Activated B cell treated with CpG ODN at 0.5 μM for 24 hours (primary cell): Measurements from ENCODE around the gene OLA1. TPM values are rescaled to one million over a fixed set of nuclear protein-coding genes. Genes with fewer than 3 reads are reported as not detected.

Experiments used
- ATAC-seq: fragments of 200-7000 bp; cut with Tn5 transposase; one replicate; pipeline ENCODE4 v1.10.0; 2021; ENCODE audit warnings: low read depth, mild to moderate bottlenecking, moderate library complexity
- CTCF ChIA-PET: fragments of 350-600 bp; sonication (Branson Sonifier 250); formaldehyde crosslinking; loops from one replicate; lab custom pipeline; 2021; ENCODE audit warnings: antibody characterized with exemption; lab: Charles Lee
- POLR2A ChIA-PET: fragments of 350-600 bp; sonication (Branson Sonifier 250); formaldehyde crosslinking; loops from one replicate; lab custom pipeline; 2021; ENCODE audit warnings: antibody characterized with exemption; lab: Charles Lee
- DNase-seq: peaks from one replicate; pipeline ENCODE4 v3.0.0; 2022
- H3K27ac Mint-ChIP-seq: one replicate; pipeline ENCODE4 v1.8.0; 2020; ENCODE audit warnings: mixed read lengths
- H3K27me3 Mint-ChIP-seq: one replicate; pipeline ENCODE4 v1.8.0; 2021; ENCODE audit warnings: mixed read lengths
- H3K36me3 Mint-ChIP-seq: one replicate; pipeline ENCODE4 v1.8.0; 2021; ENCODE audit warnings: low read depth, mixed read lengths
- H3K4me1 Mint-ChIP-seq: one replicate; pipeline ENCODE4 v1.8.0; 2021; ENCODE audit warnings: mixed read lengths
- H3K4me3 Mint-ChIP-seq: one replicate; pipeline ENCODE4 v1.8.0; 2020; ENCODE audit warnings: mild to moderate bottlenecking, mixed read lengths
- H3K9me3 Mint-ChIP-seq: one replicate; pipeline ENCODE4 v1.8.0; 2020; ENCODE audit warnings: mixed read lengths
- intact Hi-C: fragments of 100-400 bp; cut with micrococcal nuclease; formaldehyde crosslinking; loops from one replicate; pipeline ENCODE4 v1.15.1; 2024
- total RNA-seq: library from RNA; stranded (reverse); gene quantifications from 2 replicates; pipeline ENCODE4 v1.2.3, GENCODE V29; 2022
- TF ChIP-seq, protein P1 (sequence below): fragments of 200-600 bp; IDR thresholded peaks from one replicate; pipeline ENCODE4 v1.8.0; 2022; ENCODE audit warnings: antibody characterized with exemption, mild to moderate bottlenecking

OLA1 gene
- total RNA-seq, result 74.4 and 86.6 TPM in 2 replicates

DNA sequence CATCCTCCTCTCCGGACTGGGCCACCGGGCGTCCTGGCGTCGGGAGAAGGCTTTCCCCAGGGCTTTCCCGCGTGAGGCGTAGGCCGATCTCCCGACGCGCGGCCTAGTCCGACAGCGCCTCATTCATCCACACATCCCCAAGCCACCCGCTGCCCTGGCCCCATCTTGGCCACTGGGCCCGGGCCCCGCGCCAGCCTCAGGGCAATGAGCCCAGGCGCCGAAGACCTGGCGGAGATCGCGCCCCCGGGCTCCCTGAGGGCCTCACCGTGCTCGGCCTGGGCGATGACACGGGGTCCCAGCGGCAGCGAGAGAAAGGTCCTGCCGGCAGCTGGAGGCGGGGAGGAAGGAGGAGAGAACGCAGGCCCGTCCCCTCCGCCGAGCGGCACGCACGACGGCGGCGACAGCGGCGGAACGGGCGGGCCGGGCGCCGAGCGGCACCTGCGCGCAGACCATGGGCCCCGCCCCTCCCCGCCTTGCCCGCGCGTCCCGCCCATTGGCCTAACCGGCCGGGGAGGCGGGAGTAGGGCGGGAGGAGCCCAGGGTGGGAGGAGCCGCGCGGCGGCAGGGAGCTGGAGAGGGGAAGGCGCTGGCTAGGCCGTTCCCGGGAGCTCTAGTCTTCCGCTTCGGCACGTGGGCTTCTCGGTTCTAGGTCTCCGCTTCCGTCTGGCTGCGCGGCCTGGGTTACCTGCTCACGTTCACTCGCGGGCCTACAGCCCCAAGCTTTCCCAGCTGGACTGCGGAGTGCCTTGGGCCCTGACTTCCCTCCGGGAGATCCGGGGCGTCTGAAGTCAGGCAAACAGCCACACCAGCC is at the start of gene OLA1:
Gene OLA1, minus strand, starts transcription at position 346 of the 811 bp plus-strand sequence. CDS start 1,717 bp downstream, outside the sequence.
- intact Hi-C loops, result loop anchor here (1.0 to 5.0 kb wide), 11 partner anchors 79 to 1691 kb away; partner anchors contain the start of genes ATF2, ATP5MC3, GPR155 and MAP3K20

DNA sequence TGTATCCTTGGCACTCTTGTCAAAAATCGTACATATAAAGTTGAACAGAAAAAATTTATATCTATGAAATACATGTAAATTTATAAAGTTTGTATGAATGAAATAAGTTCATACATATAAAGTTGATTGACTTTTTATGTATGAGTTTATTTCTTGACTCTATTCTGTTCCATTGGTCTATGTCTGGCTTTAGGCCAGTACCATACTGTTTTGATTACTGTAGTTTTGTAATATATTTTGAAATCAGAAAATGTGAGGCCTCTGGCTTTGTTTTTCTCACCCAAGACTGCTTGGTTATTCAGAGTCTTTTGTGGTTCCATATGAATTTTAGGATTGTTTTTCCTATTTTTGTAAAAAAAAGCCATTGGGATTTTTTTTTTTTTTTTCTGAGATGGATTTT is 44.6 kb upstream of the OLA1 start:
- POLR2A ChIA-PET, result no interaction called here
- Mint-ChIP-seq H3K36me3 (no peaks in the 10 kb centered on the region), H3K4me1 (no peaks in the 10 kb centered on the region)

More for the DNA sequence above, at the start of gene OLA1:
- CTCF ChIA-PET, result interaction anchor here (0.8 to 1.5 kb wide), 2 partner anchors 93 to 252 kb away, joined by 3 to 4 read pairs; no protein-coding TSS in a partner anchor
- Mint-ChIP-seq H3K4me1 (peaks cover 27% of the 10 kb centered on the region), H3K27me3 (no peaks in the 10 kb centered on the region), H3K27ac (peak within 1 kb of the TSS; percentile 86), H3K36me3 (peaks cover 19% of the 10 kb centered on the region), H3K9me3 (no peaks in the 10 kb centered on the region), H3K4me3 (peak within 1 kb of the TSS; percentile 88)
- POLR2A ChIA-PET, result interaction anchor here (0.8 to 1.7 kb wide), 6 partner anchors 12 to 286 kb away, joined by 3 to 18 read pairs (median 3); partner anchors contain the start of genes SCRN3 and SP3
- TF ChIP-seq, protein P1, sequence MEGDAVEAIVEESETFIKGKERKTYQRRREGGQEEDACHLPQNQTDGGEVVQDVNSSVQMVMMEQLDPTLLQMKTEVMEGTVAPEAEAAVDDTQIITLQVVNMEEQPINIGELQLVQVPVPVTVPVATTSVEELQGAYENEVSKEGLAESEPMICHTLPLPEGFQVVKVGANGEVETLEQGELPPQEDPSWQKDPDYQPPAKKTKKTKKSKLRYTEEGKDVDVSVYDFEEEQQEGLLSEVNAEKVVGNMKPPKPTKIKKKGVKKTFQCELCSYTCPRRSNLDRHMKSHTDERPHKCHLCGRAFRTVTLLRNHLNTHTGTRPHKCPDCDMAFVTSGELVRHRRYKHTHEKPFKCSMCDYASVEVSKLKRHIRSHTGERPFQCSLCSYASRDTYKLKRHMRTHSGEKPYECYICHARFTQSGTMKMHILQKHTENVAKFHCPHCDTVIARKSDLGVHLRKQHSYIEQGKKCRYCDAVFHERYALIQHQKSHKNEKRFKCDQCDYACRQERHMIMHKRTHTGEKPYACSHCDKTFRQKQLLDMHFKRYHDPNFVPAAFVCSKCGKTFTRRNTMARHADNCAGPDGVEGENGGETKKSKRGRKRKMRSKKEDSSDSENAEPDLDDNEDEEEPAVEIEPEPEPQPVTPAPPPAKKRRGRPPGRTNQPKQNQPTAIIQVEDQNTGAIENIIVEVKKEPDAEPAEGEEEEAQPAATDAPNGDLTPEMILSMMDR, result no peak
- DNase-seq, result peak; percentile 99
- ATAC-seq, result peak; percentile 97

DNA sequence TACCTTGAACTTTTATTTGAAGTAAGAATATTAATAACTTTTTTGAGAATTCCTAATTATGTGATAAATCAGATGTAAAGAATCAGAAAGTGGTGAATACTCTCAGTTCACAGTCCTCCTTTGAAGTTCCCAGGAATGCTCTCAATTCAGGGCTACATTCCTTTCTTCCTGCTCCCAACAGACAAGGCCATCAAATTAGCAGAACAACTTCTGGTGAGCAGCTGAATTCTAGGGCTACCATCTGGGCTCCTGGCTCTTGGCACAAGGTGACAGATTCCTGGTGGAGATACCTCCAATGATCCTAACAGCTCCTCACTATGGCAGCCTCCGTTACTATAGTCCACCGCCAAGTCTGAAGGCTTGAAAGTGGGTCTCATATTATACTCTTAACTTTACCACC is 37.8 kb upstream of the OLA1 start:
- TF ChIP-seq, protein P1, result no peak
- intact Hi-C loops, result no loop called here
- POLR2A ChIA-PET, result no interaction called here
- Mint-ChIP-seq H3K4me3 (no peak overlapping the region), H3K36me3 (no peaks in the 10 kb centered on the region), H3K9me3 (no peaks in the 10 kb centered on the region), H3K27ac (no peak overlapping the region), H3K27me3 (peaks cover 30% of the 10 kb centered on the region), H3K4me1 (no peaks in the 10 kb centered on the region)
- no peak for ATAC-seq
- CTCF ChIA-PET, result no interaction called here
- no peak for DNase-seq

More for the DNA sequence above, 44.6 kb upstream of the OLA1 start:
- intact Hi-C loops, result no loop called here
- Mint-ChIP-seq H3K27ac (no peak overlapping the region), H3K4me3 (no peak overlapping the region), H3K27me3 (peaks cover 8% of the 10 kb centered on the region), H3K9me3 (no peaks in the 10 kb centered on the region)
- TF ChIP-seq, protein P1, result no peak
- ATAC-seq, result no peak
- DNase-seq, result no peak
- CTCF ChIA-PET, result no interaction called here

DNA sequence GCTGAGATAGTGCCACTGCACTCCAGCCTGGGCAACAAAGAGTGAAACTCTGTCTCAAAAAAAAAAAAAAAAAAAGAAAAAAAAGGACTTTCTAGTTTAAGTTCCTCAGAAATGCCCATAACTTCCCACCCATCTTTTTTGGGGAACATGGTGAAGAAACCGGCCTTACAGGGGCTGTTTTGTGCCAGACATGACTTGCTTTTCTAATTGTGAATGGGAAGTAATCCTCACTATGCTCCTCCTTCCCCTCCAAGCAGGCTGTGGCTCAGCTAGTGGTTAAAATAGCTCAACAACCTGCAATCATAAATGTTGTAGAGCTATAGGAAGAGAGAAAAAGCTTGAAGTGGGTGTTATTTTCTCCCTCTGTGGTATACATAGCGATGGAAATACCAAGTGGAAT is 34.1 kb upstream of the OLA1 start:
- ATAC-seq (no peak), DNase-seq (no peak)
- Mint-ChIP-seq H3K9me3 (no peaks in the 10 kb centered on the region), H3K27me3 (peaks cover 24% of the 10 kb centered on the region), H3K27ac (no peak overlapping the region), H3K4me1 (no peaks in the 10 kb centered on the region), H3K36me3 (no peaks in the 10 kb centered on the region), H3K4me3 (no peak overlapping the region)
- TF ChIP-seq, protein P1, result no peak
- CTCF ChIA-PET, result no interaction called here
- POLR2A ChIA-PET, result no interaction called here
- intact Hi-C loops, result no loop called here

DNA sequence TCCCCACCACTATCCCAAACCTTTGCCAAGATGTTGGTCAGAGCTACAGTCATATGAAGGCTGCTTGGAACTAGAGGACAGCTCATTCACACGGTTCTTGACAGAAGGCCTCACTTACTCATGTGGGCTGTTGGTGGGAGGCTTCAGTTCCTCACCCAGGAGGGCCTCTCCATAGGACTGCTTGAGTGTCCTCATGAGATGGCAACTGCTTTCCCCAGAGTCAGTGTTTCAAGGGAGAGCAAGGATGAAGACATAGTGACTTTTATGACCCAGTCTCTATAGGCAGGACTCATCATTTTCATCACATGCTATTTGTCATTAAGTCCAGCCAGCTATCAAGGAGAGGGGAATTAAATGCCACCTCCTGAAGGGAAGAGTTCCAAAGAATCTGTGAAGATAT is 33.4 kb upstream of the OLA1 start:
- TF ChIP-seq, protein P1, result no peak
- CTCF ChIA-PET, result no interaction called here
- no peak overlapping the region for H3K4me3 Mint-ChIP-seq
- ATAC-seq (no peak), DNase-seq (no peak)
- no peaks in the 10 kb centered on the region for H3K4me1 Mint-ChIP-seq
- peaks cover 23% of the 10 kb centered on the region for H3K27me3 Mint-ChIP-seq
- POLR2A ChIA-PET, result no interaction called here
- no peak overlapping the region for H3K27ac Mint-ChIP-seq
- no peaks in the 10 kb centered on the region for H3K36me3 Mint-ChIP-seq
- intact Hi-C loops, result no loop called here
- H3K9me3 Mint-ChIP-seq, result no peaks in the 10 kb centered on the region
